Measurements from ENCODE around the gene ERC2.

Gene ERC2

DNA sequence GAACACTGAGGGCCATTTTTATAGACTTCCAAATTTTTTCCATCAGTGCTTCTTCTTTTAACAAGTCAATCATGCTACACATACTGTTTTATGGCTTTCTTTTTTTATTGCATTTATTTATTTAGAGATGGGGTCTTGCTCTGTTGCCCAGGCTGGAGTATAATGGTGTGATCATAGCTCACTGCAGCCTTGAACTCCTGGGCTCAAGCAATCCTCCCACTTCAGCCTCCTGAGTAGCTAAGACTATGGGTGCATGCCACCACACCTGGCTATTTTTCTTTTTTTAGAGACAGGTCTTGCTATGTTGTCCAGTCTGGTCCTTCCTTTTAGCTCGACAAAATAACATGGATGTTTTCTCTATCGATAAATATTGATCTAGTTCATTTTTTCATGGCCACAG, 555.4 kb downstream of the ERC2 start:
- TF ChIP-seq, protein P1, sequence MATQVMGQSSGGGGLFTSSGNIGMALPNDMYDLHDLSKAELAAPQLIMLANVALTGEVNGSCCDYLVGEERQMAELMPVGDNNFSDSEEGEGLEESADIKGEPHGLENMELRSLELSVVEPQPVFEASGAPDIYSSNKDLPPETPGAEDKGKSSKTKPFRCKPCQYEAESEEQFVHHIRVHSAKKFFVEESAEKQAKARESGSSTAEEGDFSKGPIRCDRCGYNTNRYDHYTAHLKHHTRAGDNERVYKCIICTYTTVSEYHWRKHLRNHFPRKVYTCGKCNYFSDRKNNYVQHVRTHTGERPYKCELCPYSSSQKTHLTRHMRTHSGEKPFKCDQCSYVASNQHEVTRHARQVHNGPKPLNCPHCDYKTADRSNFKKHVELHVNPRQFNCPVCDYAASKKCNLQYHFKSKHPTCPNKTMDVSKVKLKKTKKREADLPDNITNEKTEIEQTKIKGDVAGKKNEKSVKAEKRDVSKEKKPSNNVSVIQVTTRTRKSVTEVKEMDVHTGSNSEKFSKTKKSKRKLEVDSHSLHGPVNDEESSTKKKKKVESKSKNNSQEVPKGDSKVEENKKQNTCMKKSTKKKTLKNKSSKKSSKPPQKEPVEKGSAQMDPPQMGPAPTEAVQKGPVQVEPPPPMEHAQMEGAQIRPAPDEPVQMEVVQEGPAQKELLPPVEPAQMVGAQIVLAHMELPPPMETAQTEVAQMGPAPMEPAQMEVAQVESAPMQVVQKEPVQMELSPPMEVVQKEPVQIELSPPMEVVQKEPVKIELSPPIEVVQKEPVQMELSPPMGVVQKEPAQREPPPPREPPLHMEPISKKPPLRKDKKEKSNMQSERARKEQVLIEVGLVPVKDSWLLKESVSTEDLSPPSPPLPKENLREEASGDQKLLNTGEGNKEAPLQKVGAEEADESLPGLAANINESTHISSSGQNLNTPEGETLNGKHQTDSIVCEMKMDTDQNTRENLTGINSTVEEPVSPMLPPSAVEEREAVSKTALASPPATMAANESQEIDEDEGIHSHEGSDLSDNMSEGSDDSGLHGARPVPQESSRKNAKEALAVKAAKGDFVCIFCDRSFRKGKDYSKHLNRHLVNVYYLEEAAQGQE (IDR thresholded peaks at IDR 0.05; ENCODE audit: low read depth) = no peak
- TF ChIP-seq ZBTB7A (IDR thresholded peaks at IDR 0.05; ENCODE audit: low read depth) (no peak), FOXM1 (IDR thresholded peaks at IDR 0.05; ENCODE audit: borderline replicate concordance, low read depth) (no peak), EP300 (IDR thresholded peaks at IDR 0.05; ENCODE audit: borderline replicate concordance) (no peak), RAD21 (IDR thresholded peaks at IDR 0.05; ENCODE audit: low read depth) (no peak), CEBPB (IDR thresholded peaks at IDR 0.05) (no peak), TEAD4 (IDR thresholded peaks at IDR 0.05) (no peak), CREB1 (IDR thresholded peaks at IDR 0.05; ENCODE audit: low read depth) (no peak), TCF12 (IDR thresholded peaks at IDR 0.05; ENCODE audit: low read depth) (no peak), TAF1 (IDR thresholded peaks at IDR 0.05; ENCODE audit: low read depth) (no peak), EGR1 (IDR thresholded peaks at IDR 0.05) (no peak), YY1 (IDR thresholded peaks at IDR 0.05; ENCODE audit: low read depth) (no peak), NFIC (IDR thresholded peaks at IDR 0.05) (no peak)
- TF ChIP-seq, protein P2, sequence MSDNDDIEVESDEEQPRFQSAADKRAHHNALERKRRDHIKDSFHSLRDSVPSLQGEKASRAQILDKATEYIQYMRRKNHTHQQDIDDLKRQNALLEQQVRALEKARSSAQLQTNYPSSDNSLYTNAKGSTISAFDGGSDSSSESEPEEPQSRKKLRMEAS (IDR thresholded peaks at IDR 0.05) = no peak
- TF ChIP-seq, protein P3, sequence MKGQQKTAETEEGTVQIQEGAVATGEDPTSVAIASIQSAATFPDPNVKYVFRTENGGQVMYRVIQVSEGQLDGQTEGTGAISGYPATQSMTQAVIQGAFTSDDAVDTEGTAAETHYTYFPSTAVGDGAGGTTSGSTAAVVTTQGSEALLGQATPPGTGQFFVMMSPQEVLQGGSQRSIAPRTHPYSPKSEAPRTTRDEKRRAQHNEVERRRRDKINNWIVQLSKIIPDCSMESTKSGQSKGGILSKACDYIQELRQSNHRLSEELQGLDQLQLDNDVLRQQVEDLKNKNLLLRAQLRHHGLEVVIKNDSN (IDR thresholded peaks at IDR 0.05) = no peak

DNA sequence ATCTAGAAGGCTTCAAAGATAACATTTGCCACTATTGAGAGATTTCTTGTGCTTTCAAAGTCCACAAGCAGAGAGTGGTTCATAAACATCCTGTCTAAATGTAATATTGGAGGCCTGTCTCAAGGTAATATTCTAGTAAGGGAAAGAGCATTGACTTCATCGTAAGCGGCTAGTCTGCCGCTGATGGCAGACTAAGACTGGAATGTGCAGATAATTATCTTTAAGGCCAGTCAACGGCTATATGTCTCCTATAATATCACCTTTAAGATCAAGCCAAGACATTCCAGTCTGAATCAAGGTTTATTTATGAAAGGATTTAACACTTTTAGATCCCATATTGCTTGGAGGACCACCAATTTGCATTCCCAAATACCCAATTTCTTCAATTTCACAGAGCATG, 557.0 kb downstream of the ERC2 start:
- TF ChIP-seq EP300 (IDR thresholded peaks at IDR 0.05; ENCODE audit: borderline replicate concordance) (no peak), FOXM1 (IDR thresholded peaks at IDR 0.05; ENCODE audit: borderline replicate concordance, low read depth) (no peak), EGR1 (IDR thresholded peaks at IDR 0.05) (no peak), YY1 (IDR thresholded peaks at IDR 0.05; ENCODE audit: low read depth) (no peak), RAD21 (IDR thresholded peaks at IDR 0.05; ENCODE audit: low read depth) (no peak), TAF1 (IDR thresholded peaks at IDR 0.05; ENCODE audit: low read depth) (no peak), TEAD4 (IDR thresholded peaks at IDR 0.05) (no peak), CEBPB (IDR thresholded peaks at IDR 0.05) (no peak), TCF12 (IDR thresholded peaks at IDR 0.05; ENCODE audit: low read depth) (no peak)
- TF ChIP-seq, protein P2 (IDR thresholded peaks at IDR 0.05) = no peak

DNA sequence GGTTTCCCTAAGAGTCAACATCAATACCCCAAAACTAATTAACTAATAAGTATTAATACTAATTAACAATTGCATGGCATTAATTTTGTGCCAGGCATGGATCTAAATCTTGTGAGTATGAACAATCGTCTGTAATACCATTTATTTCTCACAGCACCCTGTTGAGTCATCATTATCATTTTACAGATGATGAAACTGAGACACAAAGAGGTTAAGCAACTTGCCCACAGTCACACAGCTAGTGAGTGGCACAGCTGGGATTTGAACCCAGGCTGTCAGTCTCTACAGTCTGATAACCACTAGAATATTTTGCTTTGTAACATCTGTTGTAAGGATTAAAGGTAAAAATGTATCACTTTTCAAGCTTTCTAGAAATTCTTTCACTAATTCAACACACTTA, 557.7 kb downstream of the ERC2 start:
- TF ChIP-seq TCF12 (IDR thresholded peaks at IDR 0.05; ENCODE audit: low read depth) (no peak), EGR1 (IDR thresholded peaks at IDR 0.05) (no peak), YY1 (IDR thresholded peaks at IDR 0.05; ENCODE audit: low read depth) (no peak), ZBTB7A (IDR thresholded peaks at IDR 0.05; ENCODE audit: low read depth) (no peak), RAD21 (IDR thresholded peaks at IDR 0.05; ENCODE audit: low read depth) (no peak), CREB1 (IDR thresholded peaks at IDR 0.05; ENCODE audit: low read depth) (no peak), TEAD4 (IDR thresholded peaks at IDR 0.05) (no peak), TAF1 (IDR thresholded peaks at IDR 0.05; ENCODE audit: low read depth) (no peak), EP300 (IDR thresholded peaks at IDR 0.05; ENCODE audit: borderline replicate concordance) (no peak), NFIC (IDR thresholded peaks at IDR 0.05) (no peak), CEBPB (IDR thresholded peaks at IDR 0.05) (no peak), FOXM1 (IDR thresholded peaks at IDR 0.05; ENCODE audit: borderline replicate concordance, low read depth) (no peak)
- TF ChIP-seq, protein P3 (IDR thresholded peaks at IDR 0.05) = no peak
- TF ChIP-seq, protein P2 (IDR thresholded peaks at IDR 0.05) = no peak
- TF ChIP-seq, protein P1 (IDR thresholded peaks at IDR 0.05; ENCODE audit: low read depth) = no peak

DNA sequence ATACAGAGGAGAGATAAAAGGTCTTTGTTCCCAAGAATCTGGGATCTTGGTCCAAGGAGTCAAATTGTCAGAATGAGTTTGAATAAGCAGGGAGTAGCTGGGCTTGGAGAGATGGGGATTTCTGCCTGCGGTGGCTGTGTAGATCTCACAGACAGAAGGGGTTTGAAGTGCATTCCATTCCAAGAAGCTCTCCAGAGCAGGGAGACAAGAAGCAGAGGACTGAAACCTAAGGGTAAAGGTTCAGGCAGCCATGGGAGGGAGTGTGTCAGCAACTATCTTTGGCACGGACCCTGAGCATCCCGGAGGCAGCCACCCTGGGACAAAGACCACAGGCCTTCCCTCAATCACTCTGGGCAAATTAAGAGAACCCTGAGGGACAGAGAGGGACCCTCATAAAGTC, 558.9 kb downstream of the ERC2 start:
- TF ChIP-seq FOXM1 (IDR thresholded peaks at IDR 0.05; ENCODE audit: borderline replicate concordance, low read depth) = no peak
- TF ChIP-seq, protein P1 (IDR thresholded peaks at IDR 0.05; ENCODE audit: low read depth) = no peak
- no peak for TF ChIP-seq YY1 (IDR thresholded peaks at IDR 0.05; ENCODE audit: low read depth)
- no peak for TF ChIP-seq TEAD4 (IDR thresholded peaks at IDR 0.05)
- no peak for TF ChIP-seq CREB1 (IDR thresholded peaks at IDR 0.05; ENCODE audit: low read depth)
- no peak for TF ChIP-seq CEBPB (IDR thresholded peaks at IDR 0.05)
- TF ChIP-seq, protein P3 (IDR thresholded peaks at IDR 0.05) = no peak
- TF ChIP-seq EP300 (IDR thresholded peaks at IDR 0.05; ENCODE audit: borderline replicate concordance) = no peak
- no peak for TF ChIP-seq TAF1 (IDR thresholded peaks at IDR 0.05; ENCODE audit: low read depth)
- TF ChIP-seq ZBTB7A (IDR thresholded peaks at IDR 0.05; ENCODE audit: low read depth) = no peak
- TF ChIP-seq NFIC (IDR thresholded peaks at IDR 0.05) = no peak
- TF ChIP-seq TCF12 (IDR thresholded peaks at IDR 0.05; ENCODE audit: low read depth) = no peak

Data from Ishikawa (cell line).